LNCaP clone FGC (cell line): Measurements from ENCODE around the gene BRAF.
"Not testable (repeated sequence)": the region's sequence is repeated elsewhere in the genome, so short reads cannot be mapped to it uniquely, and the experiment has no call there.

Experiments
- DNase-seq: peaks from one replicate; pipeline ENCODE4 v3.0.0-alpha.2; 2011; ENCODE audit warnings: low read depth
- H3K4me3 ChIP-seq: 2 replicates; pipeline ENCODE4 v1.5.1; 2011; ENCODE audit warnings: mild to moderate bottlenecking, low read depth, low read length, control low read depth
- TF ChIP-seq, protein P1 (sequence below): IDR thresholded peaks from 2 replicates; pipeline ENCODE4 v1.5.1; 2012; ENCODE audit warnings: mild to moderate bottlenecking; ENCODE audit not compliant: control insufficient read depth, insufficient read depth; ENCODE audit errors: extremely low read depth

Gene BRAF

DNA sequence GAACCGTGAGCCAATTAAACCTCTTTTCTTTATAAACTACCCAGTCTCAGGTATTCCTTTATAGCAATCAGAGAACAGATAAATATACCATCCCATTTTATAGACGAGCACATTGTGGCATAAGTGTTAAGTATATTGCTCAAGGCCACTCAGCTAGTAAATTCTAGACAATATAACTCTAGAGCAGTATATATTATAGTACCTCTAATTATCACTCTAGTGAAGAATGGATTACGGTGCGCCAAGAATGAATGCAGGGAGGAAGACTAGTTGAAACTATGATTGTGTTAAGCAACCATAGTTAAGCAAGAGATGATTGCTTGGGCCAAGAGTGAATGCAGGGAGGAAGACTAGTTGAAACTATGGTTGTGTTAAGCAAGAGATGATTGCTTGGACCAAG lies 60.9 kb downstream of the BRAF start:
- no peak for DNase-seq
- no peak overlapping the region for H3K4me3 ChIP-seq
- TF ChIP-seq, protein P1, sequence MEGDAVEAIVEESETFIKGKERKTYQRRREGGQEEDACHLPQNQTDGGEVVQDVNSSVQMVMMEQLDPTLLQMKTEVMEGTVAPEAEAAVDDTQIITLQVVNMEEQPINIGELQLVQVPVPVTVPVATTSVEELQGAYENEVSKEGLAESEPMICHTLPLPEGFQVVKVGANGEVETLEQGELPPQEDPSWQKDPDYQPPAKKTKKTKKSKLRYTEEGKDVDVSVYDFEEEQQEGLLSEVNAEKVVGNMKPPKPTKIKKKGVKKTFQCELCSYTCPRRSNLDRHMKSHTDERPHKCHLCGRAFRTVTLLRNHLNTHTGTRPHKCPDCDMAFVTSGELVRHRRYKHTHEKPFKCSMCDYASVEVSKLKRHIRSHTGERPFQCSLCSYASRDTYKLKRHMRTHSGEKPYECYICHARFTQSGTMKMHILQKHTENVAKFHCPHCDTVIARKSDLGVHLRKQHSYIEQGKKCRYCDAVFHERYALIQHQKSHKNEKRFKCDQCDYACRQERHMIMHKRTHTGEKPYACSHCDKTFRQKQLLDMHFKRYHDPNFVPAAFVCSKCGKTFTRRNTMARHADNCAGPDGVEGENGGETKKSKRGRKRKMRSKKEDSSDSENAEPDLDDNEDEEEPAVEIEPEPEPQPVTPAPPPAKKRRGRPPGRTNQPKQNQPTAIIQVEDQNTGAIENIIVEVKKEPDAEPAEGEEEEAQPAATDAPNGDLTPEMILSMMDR, result no peak

DNA sequence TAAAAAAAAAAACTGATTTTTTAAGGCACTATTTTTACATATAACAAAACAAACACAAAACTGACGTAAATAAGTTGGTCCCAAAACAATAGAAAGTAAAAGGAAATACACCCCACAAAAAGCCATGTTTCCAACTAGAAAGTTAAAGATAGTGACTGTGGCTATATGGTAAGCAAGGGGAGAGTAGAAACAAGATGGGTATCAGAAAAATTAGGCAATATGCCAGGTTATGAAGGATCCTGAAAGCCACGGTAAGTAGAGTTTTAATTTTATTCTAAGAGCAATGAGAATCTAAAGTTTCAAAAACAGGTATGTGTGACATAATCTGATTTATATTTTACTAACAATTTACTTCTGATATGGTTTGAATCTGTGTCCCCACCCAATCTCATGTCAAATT lies 61.5 kb downstream of the BRAF start:
- H3K4me3 ChIP-seq, result no peak overlapping the region
- TF ChIP-seq, protein P1, result no peak
- DNase-seq, result no peak

DNA sequence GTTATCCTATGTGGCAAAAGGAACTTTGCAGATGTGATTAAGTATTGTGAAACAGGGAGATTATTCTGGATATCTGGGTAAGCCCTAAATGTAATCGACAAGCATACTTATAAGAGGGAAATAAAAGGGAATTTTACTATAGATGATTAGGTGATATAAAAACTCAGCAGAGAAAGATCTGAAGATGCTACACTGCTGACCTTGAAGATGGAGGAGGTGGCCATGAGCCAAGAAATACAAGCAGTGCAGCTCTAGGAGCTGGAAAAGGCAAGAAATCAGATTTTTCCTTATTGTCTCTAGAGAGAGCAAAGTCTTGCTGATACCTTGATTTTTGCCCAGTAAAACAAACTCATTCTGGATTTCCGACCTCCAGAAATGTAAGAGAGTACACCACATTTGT lies 67.7 kb downstream of the BRAF start:
- TF ChIP-seq, protein P1, result no peak
- DNase-seq, result no peak
- no peak overlapping the region for H3K4me3 ChIP-seq

DNA sequence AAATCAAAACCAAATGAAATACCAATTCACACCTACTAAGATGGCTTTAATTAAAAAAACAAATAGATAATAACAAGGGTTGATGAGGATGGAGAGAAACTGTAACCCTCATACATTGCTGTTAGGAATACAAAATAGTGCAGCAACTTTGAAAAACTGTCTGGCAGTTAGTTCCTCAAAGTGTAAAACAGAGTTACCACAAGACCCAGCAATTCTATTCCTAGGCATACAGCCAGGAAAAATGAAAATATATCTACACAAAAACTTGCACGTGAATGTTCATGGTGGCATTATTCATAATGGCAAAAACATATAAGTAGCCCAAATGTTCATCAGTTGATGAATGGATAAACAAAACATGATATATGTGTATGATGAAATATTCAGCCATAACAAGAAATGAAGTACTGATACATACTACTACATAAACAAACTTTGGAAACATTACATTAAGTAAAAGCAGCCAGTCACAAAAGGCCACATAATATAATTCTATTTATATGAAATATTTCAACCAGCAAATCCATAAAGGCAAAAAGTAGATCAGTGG lies 83.5 kb downstream of the BRAF start:
- TF ChIP-seq, protein P1, result no peak
- H3K4me3 ChIP-seq, result no peak overlapping the region
- DNase-seq, result no peak

DNA sequence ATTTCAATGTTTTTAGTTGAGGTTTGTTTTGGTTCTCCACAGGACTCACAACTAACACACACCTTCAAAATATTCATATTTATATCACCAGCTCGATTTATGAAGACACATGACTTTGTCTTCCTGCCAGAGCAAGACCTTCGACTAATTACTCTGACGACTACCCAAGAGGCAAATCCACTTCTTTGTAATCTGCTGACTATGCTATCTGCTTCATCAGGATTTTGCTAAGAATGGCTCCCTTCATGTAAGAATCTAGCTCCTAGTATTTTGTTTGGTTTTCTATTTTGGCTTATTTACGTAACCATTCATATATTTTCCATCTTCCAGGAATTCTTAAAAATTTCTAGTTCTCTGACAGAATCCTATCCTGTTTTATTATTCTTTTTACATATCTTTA lies 93.0 kb downstream of the BRAF start:
- DNase-seq, result no peak
- TF ChIP-seq, protein P1, result no peak
- no peak overlapping the region for H3K4me3 ChIP-seq

DNA sequence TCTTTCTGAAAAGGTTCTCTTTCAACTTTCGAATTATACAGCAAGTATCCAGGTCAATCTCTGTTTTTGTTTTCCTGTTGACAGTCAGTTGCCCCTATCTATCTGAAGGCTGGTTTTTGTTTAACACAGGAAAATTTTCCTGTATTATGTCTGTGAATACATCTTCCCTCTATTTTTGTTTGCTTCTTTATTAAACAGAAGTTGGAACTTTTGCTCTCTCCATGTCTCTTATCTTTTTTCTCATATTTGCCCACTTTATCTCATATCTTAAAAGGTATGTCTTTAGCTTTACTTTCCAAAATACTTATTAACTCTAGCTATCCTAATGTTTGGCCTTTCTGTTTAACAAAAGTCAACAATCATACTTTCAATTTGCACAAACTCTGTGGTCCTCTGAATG lies 95.0 kb downstream of the BRAF start:
- TF ChIP-seq, protein P1, result no peak

DNA sequence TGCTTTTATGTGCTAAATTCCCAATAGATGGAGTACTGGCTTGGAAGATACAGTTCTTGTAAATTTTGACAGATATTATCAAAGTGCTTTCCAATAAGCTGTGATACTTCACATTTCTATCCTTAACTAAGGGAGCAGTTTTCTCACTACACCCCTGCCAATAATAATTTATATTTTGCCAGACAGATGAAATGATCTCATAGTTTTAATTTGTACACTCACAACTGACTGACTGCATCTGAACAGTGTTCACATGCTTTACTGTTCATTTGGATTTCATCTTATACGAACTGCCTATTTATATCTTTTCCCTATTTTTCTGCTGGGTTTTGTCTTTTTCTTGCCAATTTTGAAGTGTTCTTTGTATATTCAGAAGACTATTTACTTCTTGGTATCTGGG lies 96.0 kb downstream of the BRAF start:
- DNase-seq, result no peak
- TF ChIP-seq, protein P1, result no peak
- no peak overlapping the region for H3K4me3 ChIP-seq

More for the DNA sequence above, 95.0 kb downstream of the BRAF start:
- no peak overlapping the region for H3K4me3 ChIP-seq
- peak; percentile 8 for DNase-seq

DNA sequence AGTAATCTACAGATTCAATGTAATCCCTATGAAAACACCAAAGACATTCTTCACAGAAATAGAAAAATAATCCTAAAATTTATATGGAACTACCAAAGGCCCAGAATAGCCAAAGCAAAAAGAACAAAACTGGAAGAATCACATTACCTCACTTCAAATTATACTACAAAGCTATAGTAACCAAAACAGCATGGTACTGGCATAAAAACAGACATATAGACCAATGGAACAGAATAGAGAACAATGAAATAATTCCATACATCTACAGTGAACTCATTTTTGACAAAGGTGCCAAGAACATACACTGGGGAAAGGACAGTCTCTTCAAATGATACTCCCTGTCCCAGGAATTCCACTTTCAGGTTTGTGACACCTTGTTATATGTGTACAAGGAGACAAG lies 107.3 kb downstream of the BRAF start:
- H3K4me3 ChIP-seq, DNase-seq: not testable (repeated sequence)
